ENCODE results near the gene PPFIA3.
"Not testable (repeated sequence)": the region's sequence is repeated elsewhere in the genome, so short reads cannot be mapped to it uniquely, and the experiment has no call there.

The PPFIA3 gene

GRCh38 chr19:49119411-49120324, at the start of gene PPFIA3:
TSS of gene PPFIA3 (plus strand) at chr19:49119544. CDS start at chr19:49127874, 8,330 bp downstream.
- Histone ChIP-seq H3K27ac (peak within 1 kb of the TSS; percentile 80 to 100), H3K4me3 (peak within 1 kb of the TSS; percentile 95)
- DNase-seq (ENCODE audit: low spot score) = no peak
- TF ChIP-seq CTCF (IDR thresholded peaks at IDR 0.05) = no peak

GRCh38 chr19:49070416-49070815, 48.9 kb upstream of the PPFIA3 start:
- Histone ChIP-seq H3K4me3 (no peak overlapping the region), H3K27ac (no peak overlapping the region)
- TF ChIP-seq CTCF (IDR thresholded peaks at IDR 0.05) = no peak
- DNase-seq (ENCODE audit: low spot score) = no peak

- no peak for TF ChIP-seq CTCF (IDR thresholded peaks at IDR 0.05)
- DNase-seq (ENCODE audit: low spot score) = no peak
- peak overlapping the region; percentile 17 for H3K4me3 ChIP-seq
Observed at GRCh38 chr19:49071860-49072547, 47.3 kb upstream of the PPFIA3 start.

GRCh38 chr19:49073514-49074378, 45.6 kb upstream of the PPFIA3 start:
- no peak overlapping the region for H3K27ac ChIP-seq
- no peak for TF ChIP-seq CTCF (IDR thresholded peaks at IDR 0.05)
- DNase-seq (ENCODE audit: low spot score) = no peak
- no peak overlapping the region for H3K4me3 ChIP-seq

More at GRCh38 chr19:49071860-49072547, 47.3 kb upstream of the PPFIA3 start:
- H3K27ac ChIP-seq = no peak overlapping the region

GRCh38 chr19:49074869-49075268, 44.5 kb upstream of the PPFIA3 start:
- H3K27ac ChIP-seq; H3K4me3 ChIP-seq; DNase-seq (ENCODE audit: low spot score): not testable (repeated sequence)
- TF ChIP-seq CTCF (IDR thresholded peaks at IDR 0.05) = peak; percentile 58

GRCh38 chr19:49080392-49080791, 39.0 kb upstream of the PPFIA3 start:
- no peak for DNase-seq (ENCODE audit: low spot score)
- no peak overlapping the region for H3K27ac ChIP-seq
- no peak for TF ChIP-seq CTCF (IDR thresholded peaks at IDR 0.05)

More at GRCh38 chr19:49080392-49080791, 39.0 kb upstream of the PPFIA3 start:
- H3K4me3 ChIP-seq = no peak overlapping the region

All from coronary artery (tissue), 2 donors.